Endothelial cell (in vitro differentiated cells): ENCODE data around the gene MFN1. TPM values are rescaled to one million over a fixed set of nuclear protein-coding genes. Genes with fewer than 3 reads are reported as not detected.
"Not testable (repeated sequence)": the region's sequence is repeated elsewhere in the genome, so short reads cannot be mapped to it uniquely, and the experiment has no call there.

Experiments
- DNase-seq: peaks from one replicate; pipeline ENCODE4 v3.0.0; 2021; ENCODE audit warnings: low spot score
- H3K27ac Mint-ChIP-seq: one replicate; pipeline ENCODE4 v1.8.0; 2021; ENCODE audit warnings: mixed read lengths, inconsistent platforms; ENCODE audit not compliant: unreplicated experiment
- H3K27me3 Mint-ChIP-seq: one replicate; pipeline ENCODE4 v1.8.0; 2021; ENCODE audit warnings: mild to moderate bottlenecking, moderate library complexity, mixed read lengths, inconsistent platforms; ENCODE audit not compliant: unreplicated experiment
- H3K36me3 Mint-ChIP-seq: one replicate; pipeline ENCODE4 v1.8.0; 2021; ENCODE audit warnings: mild to moderate bottlenecking, low read depth, mixed read lengths, inconsistent platforms; ENCODE audit not compliant: unreplicated experiment
- H3K4me1 Mint-ChIP-seq: one replicate; pipeline ENCODE4 v1.8.0; 2021; ENCODE audit warnings: mild to moderate bottlenecking, mixed read lengths, inconsistent platforms; ENCODE audit not compliant: unreplicated experiment
- H3K4me3 Mint-ChIP-seq: one replicate; pipeline ENCODE4 v1.8.0; 2021; ENCODE audit warnings: mild to moderate bottlenecking, mixed read lengths, inconsistent platforms; ENCODE audit not compliant: unreplicated experiment
- H3K9me3 Mint-ChIP-seq: one replicate; pipeline ENCODE4 v1.8.0; 2021; ENCODE audit warnings: mixed read lengths, inconsistent platforms; ENCODE audit not compliant: unreplicated experiment
- CTCF ChIP-seq: fragments of 200-600 bp; sonication (generic); IDR thresholded peaks from one replicate; pipeline ENCODE4 v1.5.0; 2021; ENCODE audit warnings: antibody characterized with exemption; ENCODE audit not compliant: unreplicated experiment
- total RNA-seq: library from RNA; stranded (reverse); fragmentation: NEBNext Ultra II Directional; extraction: Animal tissue kit (Norgen Biotek cat#: 25700); gene quantifications from one replicate; pipeline ENCODE4 v1.2.1, GENCODE V29; 2021; ENCODE audit not compliant: unreplicated experiment

MFN1 gene
- total RNA-seq, 1 donor from 2014 or later = 30.7 TPM

- Mint-ChIP-seq H3K36me3 (no peaks in the 10 kb centered on the region), H3K4me1 (peaks cover 9% of the 10 kb centered on the region), H3K4me3 (no peak overlapping the region), H3K27me3 (no peaks in the 10 kb centered on the region), H3K9me3 (peaks cover 3% of the 10 kb centered on the region), H3K27ac (no peak overlapping the region)
- TF ChIP-seq CTCF = no peak
- DNase-seq = no peak
Observed at GRCh38 chr3:179301645-179302044, 45.9 kb upstream of the MFN1 start.

GRCh38 chr3:179302111-179302510 lies 45.4 kb upstream of the MFN1 start:
- Mint-ChIP-seq H3K27ac (no peak overlapping the region), H3K4me3 (no peak overlapping the region), H3K4me1 (peaks cover 9% of the 10 kb centered on the region), H3K9me3 (peaks cover 3% of the 10 kb centered on the region), H3K27me3 (no peaks in the 10 kb centered on the region), H3K36me3 (no peaks in the 10 kb centered on the region)
- DNase-seq = no peak
- TF ChIP-seq CTCF = no peak

- peaks cover 3% of the 10 kb centered on the region for H3K9me3 Mint-ChIP-seq
Observed at GRCh38 chr3:179304605-179305004, 42.9 kb upstream of the MFN1 start.

GRCh38 chr3:179307362-179307761 lies 40.1 kb upstream of the MFN1 start:
- not testable (repeated sequence) for DNase-seq, H3K27ac Mint-ChIP-seq, H3K36me3 Mint-ChIP-seq, H3K9me3 Mint-ChIP-seq, H3K27me3 Mint-ChIP-seq, H3K4me1 Mint-ChIP-seq, H3K4me3 Mint-ChIP-seq

More at GRCh38 chr3:179304605-179305004, 42.9 kb upstream of the MFN1 start:
- Mint-ChIP-seq H3K27me3 (no peaks in the 10 kb centered on the region), H3K4me1 (peaks cover 9% of the 10 kb centered on the region), H3K4me3 (no peak overlapping the region), H3K36me3 (no peaks in the 10 kb centered on the region), H3K27ac (no peak overlapping the region)
- no peak for DNase-seq
- no peak for TF ChIP-seq CTCF

GRCh38 chr3:179308001-179308400 lies 39.5 kb upstream of the MFN1 start:
- no peak for TF ChIP-seq CTCF
- Mint-ChIP-seq H3K36me3 (no peaks in the 10 kb centered on the region), H3K27ac (no peak overlapping the region), H3K4me3 (no peak overlapping the region), H3K27me3 (no peaks in the 10 kb centered on the region), H3K4me1 (peaks cover 9% of the 10 kb centered on the region), H3K9me3 (peaks cover 3% of the 10 kb centered on the region)
- no peak for DNase-seq
